Stromal cell of bone marrow (primary cell): ENCODE measurements around the gene RARB.
A peak's percentile ranks its signal among the peaks of the same experiment; 100 is the strongest.

ENCODE experiments used
- DNase-seq: peaks from one replicate; pipeline ENCODE4 v3.0.0-alpha.2; 2012; ENCODE audit warnings: low read depth

The RARB gene

DNA sequence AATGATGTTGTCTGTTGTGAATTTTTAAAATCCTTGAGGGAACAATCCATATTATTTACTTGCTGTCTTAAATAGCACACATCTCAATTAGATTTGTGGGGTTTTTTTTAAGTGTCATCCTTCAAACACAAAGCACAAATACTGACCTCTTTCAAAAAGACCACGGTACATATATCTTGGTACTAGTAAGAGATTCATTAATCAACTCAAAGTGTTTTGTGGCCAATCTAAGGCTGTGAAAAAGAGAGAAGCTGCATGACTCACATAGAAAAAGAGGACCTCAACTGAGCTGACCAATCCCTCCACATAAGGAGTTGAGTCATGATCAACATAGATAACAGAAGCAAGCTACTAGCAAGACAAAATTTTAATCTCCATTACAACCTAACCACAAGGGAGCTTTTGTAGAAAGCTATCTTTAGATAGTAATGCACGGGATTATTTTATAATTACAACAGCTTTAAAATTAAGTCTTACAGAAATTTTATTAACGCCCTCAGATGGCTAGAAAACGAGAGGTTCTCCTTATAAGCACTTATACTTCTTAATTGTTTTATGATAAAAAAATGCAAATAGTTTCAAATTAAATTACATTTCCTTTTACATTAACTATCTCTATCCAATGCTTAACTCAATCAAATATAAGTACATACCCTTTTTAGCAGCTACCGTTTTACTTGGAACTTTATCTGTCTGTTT is 176.2 kb downstream of the RARB start:
- DNase-seq, result peak; percentile 54

DNA sequence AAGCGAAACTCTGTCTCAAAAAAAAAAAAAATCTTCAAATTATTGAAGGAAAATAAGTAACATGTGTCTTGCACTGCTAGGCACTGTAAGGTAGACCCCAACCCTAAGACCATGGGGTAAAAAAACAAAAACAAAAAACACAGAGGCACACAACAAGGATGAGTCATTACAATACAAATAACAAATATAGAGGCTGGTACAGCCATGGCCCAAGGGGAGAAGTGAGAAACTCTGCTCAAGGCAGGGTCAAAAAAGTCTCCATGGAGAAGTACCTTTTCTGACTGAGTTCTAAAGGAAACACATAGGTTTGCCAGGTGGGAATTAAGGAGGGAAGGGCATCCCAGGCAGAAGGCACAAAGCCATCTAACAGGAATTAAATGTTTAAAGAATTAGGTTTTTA is 182.1 kb downstream of the RARB start:
- no peak for DNase-seq

DNA sequence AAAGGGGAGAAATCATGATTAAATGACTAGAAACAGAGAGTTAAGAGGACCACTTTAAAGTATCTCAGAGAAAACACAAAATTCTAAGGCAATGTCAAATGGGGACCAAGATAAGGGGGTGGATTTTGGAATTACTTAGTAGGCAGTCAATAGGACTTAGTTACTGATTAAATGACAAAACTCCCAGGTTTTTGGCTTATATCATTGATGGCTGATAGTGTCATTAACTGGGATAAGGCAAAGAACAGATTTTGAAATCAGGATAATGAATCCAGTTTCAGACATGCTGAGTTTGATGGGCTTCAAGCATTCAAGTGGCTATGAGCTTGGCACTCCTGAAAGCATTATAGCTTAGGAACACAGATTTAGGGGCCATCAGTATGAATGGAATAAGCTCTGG is 182.7 kb downstream of the RARB start:
- no peak for DNase-seq

- no peak for DNase-seq
Measured at GRCh38 chr3:25611193-25611592, 183.1 kb downstream of the RARB start.

- no peak for DNase-seq
Measured at GRCh38 chr3:25618028-25618427, 190.0 kb downstream of the RARB start.

DNA sequence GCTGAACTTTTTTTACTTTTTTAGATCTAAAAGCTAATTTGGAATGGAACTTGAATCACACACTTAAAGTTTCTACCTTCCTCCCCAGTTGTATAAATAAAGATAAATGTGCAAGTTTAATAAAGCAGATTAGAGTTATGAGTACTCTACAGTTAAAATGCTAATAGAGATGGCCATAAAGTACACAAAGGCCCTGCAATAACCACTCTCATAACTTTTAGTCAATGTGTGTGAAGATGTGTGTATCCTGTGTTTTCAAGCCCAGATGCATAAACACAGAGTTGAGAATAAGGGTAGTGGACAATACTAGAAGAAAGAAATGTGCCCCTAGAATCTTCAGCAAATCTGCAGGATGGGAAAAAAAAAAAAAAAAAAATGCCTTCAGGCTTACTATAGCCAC is 191.3 kb downstream of the RARB start:
- no peak for DNase-seq

DNA sequence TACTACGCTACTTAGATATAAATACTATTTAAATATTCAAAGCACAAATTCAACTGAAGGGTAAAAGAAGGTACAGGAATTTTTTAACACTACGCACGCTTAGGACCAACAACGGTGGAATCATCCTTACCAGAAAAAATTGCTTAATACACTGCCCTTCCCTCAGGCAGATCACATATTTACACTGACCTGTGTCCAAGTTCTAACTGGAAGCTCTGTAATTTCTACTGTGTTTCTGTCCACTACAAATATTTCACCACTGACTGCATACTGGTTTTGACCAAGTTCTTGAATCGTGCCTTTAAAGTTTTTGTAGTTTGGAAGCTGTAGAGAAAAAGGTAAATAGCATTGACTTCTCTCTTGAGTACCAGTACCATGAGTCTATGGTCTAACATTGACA is 192.4 kb downstream of the RARB start:
- DNase-seq, result no peak

DNA sequence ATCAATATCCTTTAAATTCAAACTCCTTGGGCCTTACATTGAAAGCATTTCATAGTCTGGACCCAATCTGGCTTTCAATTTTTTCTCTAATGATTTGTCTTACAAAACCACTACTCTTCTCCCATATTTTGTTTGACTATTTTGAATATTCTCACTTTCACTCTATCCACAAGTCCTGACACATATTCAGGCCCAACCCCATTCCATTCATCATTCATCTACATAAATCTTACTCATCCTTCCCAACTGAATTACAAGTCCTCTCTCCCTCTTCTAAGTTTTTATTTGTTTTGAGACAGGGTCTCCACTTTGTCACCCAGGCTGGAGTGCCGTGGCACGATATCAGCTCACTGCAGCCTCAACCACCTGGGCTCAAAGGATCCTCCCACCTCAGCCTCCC is 193.0 kb downstream of the RARB start:
- no peak for DNase-seq

DNA sequence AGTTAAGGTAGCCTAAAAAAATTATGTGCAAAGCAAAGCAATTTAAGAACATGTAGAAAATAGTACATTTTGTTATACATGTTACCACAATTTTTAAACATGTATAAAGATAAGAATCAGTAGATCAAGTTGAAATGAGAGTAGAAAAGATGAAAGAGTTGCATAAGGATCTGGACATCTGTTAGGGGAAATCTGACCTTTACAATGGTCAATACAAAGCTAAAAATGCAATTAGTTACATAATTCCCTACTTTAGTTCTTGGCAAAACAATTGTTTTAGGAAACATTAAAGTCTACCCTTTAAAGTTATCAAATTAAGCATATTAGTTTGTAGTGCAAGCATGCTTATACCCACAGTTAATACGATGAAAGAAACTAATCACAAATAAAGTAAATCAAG is 203.9 kb downstream of the RARB start:
- no peak for DNase-seq

DNA sequence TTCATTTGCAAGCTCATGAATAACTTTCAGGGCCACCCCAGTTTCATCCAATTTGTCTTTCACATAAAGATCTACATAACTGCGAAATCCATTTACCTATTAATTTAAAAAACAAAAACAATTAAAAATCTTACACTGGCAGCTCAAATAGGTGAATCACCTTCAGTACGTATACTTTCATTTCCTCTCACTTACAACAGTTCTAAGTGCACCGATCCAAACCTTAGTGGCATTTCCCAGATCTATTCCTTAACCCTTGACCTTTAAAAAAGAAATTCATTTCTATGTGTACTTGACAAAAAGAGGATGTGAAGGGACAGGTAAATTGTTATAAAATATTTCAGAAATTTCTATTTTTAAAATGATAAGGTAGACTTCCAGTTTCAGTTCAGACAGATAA is 205.9 kb downstream of the RARB start:
- no peak for DNase-seq

DNA sequence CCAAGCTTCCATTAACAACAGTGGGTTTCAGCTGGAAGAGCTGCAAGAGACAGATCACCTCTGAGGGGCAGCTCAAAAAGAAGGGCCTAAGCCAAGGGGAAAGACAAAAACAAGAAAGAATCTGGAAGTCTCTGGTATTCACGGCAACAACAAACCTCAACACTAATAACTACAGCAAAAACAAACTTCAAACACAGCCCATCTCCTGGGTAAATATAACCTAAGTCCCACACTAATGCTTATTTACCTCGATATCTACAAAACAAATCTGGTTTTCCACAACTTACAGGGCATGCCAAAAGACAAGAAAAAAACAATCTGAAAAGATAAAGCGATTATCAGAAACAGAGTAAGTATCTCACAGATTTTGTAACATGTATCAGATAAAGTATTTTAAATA is 207.0 kb downstream of the RARB start:
- no peak for DNase-seq
